T-helper 17 cell (primary cell): Measurements from ENCODE around the gene TNIP2. TPM values are rescaled to one million over a fixed set of nuclear protein-coding genes. Genes with fewer than 3 reads are reported as not detected.
"Not testable (repeated sequence)": the region's sequence is repeated elsewhere in the genome, so short reads cannot be mapped to it uniquely, and the experiment has no call there.

Source experiments
- ATAC-seq: fragments of 150-1000 bp; cut with Tn5 transposase; 2 replicates; pipeline ENCODE4 v1.10.0; 2021; ENCODE audit warnings: mild to moderate bottlenecking, moderate library complexity
- DNase-seq, 3 donors: peaks; one replicate each; pipeline versions ENCODE4 v3.0.0 to v3.0.0-alpha.2; 2020 to 2021
- H3K9me3 ChIP-seq: one replicate; pipeline ENCODE4 v1.7.0; 2013; ENCODE audit warnings: low read length, mild to moderate bottlenecking; ENCODE audit not compliant: control insufficient read depth, poor library complexity, severe bottlenecking
- H3K27ac Mint-ChIP-seq: one replicate; pipeline ENCODE4 v1.8.0; 2022; ENCODE audit warnings: mild to moderate bottlenecking, moderate library complexity, mixed read lengths
- H3K27me3 Mint-ChIP-seq: one replicate; pipeline ENCODE4 v1.8.0; 2022; ENCODE audit warnings: mixed read lengths
- H3K36me3 Mint-ChIP-seq: one replicate; pipeline ENCODE4 v1.8.0; 2022; ENCODE audit warnings: low read depth, mixed read lengths
- H3K4me1 Mint-ChIP-seq: one replicate; pipeline ENCODE4 v1.8.0; 2022; ENCODE audit warnings: mild to moderate bottlenecking, mixed read lengths
- H3K4me3 Mint-ChIP-seq: one replicate; pipeline ENCODE4 v1.8.0; 2022; ENCODE audit warnings: mild to moderate bottlenecking, moderate library complexity, mixed read lengths
- total RNA-seq, 4 donors: library from RNA in 2 of 4; stranded (reverse) in 2 of 4; gene quantifications; one replicate each; pipeline ENCODE4 v1.2.3 and lab custom pipeline; 2022 to 2026

TNIP2 gene
- total RNA-seq, 2 donors from 2014 or later = 66.0 to 72.5 TPM

GRCh38 chr4:2741626-2742025 lies 14.5 kb downstream of the TNIP2 start:
- H3K4me1 Mint-ChIP-seq = peaks cover 13% of the 10 kb centered on the region
- no peaks in the 10 kb centered on the region for H3K9me3 ChIP-seq
- H3K36me3 Mint-ChIP-seq = no peaks in the 10 kb centered on the region
- H3K4me3 Mint-ChIP-seq = no peak overlapping the region
- H3K27me3 Mint-ChIP-seq = no peaks in the 10 kb centered on the region
- peak overlapping the region; percentile 99 for H3K27ac Mint-ChIP-seq
- DNase-seq (no peak), ATAC-seq (no peak)

GRCh38 chr4:2738296-2738695 lies 17.8 kb downstream of the TNIP2 start:
- H3K27me3 Mint-ChIP-seq, H3K36me3 Mint-ChIP-seq, H3K4me1 Mint-ChIP-seq, ATAC-seq, DNase-seq, H3K4me3 Mint-ChIP-seq, H3K9me3 ChIP-seq, H3K27ac Mint-ChIP-seq: not testable (repeated sequence)

GRCh38 chr4:2735869-2736268 lies 20.3 kb downstream of the TNIP2 start:
- H3K9me3 ChIP-seq = no peaks in the 10 kb centered on the region
- Mint-ChIP-seq H3K27me3 (no peaks in the 10 kb centered on the region), H3K4me3 (no peak overlapping the region), H3K4me1 (peaks cover 11% of the 10 kb centered on the region), H3K36me3 (peaks cover 13% of the 10 kb centered on the region), H3K27ac (no peak overlapping the region)
- DNase-seq = no peak
- no peak for ATAC-seq

GRCh38 chr4:2734612-2735011 lies 21.5 kb downstream of the TNIP2 start:
- H3K27ac Mint-ChIP-seq = peak overlapping the region; percentile 29
- H3K4me1 Mint-ChIP-seq = peaks cover 9% of the 10 kb centered on the region
- H3K36me3 Mint-ChIP-seq = peaks cover 13% of the 10 kb centered on the region
- no peak for ATAC-seq
- no peak for DNase-seq
- H3K27me3 Mint-ChIP-seq = no peaks in the 10 kb centered on the region
- H3K4me3 Mint-ChIP-seq = no peak overlapping the region
- H3K9me3 ChIP-seq = no peaks in the 10 kb centered on the region

GRCh38 chr4:2733844-2734574 lies 22.1 kb downstream of the TNIP2 start:
- DNase-seq (no peak), ATAC-seq (no peak)
- no peaks in the 10 kb centered on the region for H3K9me3 ChIP-seq
- Mint-ChIP-seq H3K36me3 (peaks cover 13% of the 10 kb centered on the region), H3K27me3 (no peaks in the 10 kb centered on the region), H3K4me3 (no peak overlapping the region), H3K27ac (peak overlapping the region; percentile 27), H3K4me1 (peaks cover 9% of the 10 kb centered on the region)

GRCh38 chr4:2733001-2733843 lies 22.9 kb downstream of the TNIP2 start:
- no peaks in the 10 kb centered on the region for H3K9me3 ChIP-seq
- ATAC-seq (peak; percentile 21), DNase-seq (no peak)
- Mint-ChIP-seq H3K4me1 (peaks cover 9% of the 10 kb centered on the region), H3K27ac (peak overlapping the region; percentile 74), H3K4me3 (no peak overlapping the region), H3K27me3 (no peaks in the 10 kb centered on the region), H3K36me3 (peaks cover 13% of the 10 kb centered on the region)

- peak overlapping the region; percentile 74 for H3K27ac Mint-ChIP-seq
- H3K4me1 Mint-ChIP-seq = peaks cover 9% of the 10 kb centered on the region
- ATAC-seq = no peak
- no peak overlapping the region for H3K4me3 Mint-ChIP-seq
- no peak for DNase-seq
- peaks cover 13% of the 10 kb centered on the region for H3K36me3 Mint-ChIP-seq
- H3K27me3 Mint-ChIP-seq = no peaks in the 10 kb centered on the region
- no peaks in the 10 kb centered on the region for H3K9me3 ChIP-seq
Observed at GRCh38 chr4:2732526-2732925, 23.6 kb downstream of the TNIP2 start.

GRCh38 chr4:2731907-2732317 lies 24.2 kb downstream of the TNIP2 start:
- peaks cover 13% of the 10 kb centered on the region for H3K36me3 Mint-ChIP-seq
- no peaks in the 10 kb centered on the region for H3K27me3 Mint-ChIP-seq
- peak overlapping the region; percentile 74 for H3K27ac Mint-ChIP-seq
- DNase-seq (no peak), ATAC-seq (no peak)
- no peaks in the 10 kb centered on the region for H3K9me3 ChIP-seq
- no peak overlapping the region for H3K4me3 Mint-ChIP-seq
- H3K4me1 Mint-ChIP-seq = peaks cover 9% of the 10 kb centered on the region

- H3K36me3 Mint-ChIP-seq = peaks cover 11% of the 10 kb centered on the region
- H3K27ac Mint-ChIP-seq = peak overlapping the region; percentile 65
- H3K4me1 Mint-ChIP-seq = peaks cover 7% of the 10 kb centered on the region
- H3K9me3 ChIP-seq = no peaks in the 10 kb centered on the region
- ATAC-seq = no peak
- no peak overlapping the region for H3K4me3 Mint-ChIP-seq
- H3K27me3 Mint-ChIP-seq = no peaks in the 10 kb centered on the region
- DNase-seq = no peak
Observed at GRCh38 chr4:2729533-2729875, 26.6 kb downstream of the TNIP2 start.

GRCh38 chr4:2728806-2729532 lies 27.2 kb downstream of the TNIP2 start:
- H3K4me1 Mint-ChIP-seq = peaks cover 8% of the 10 kb centered on the region
- peak overlapping the region; percentile 65 for H3K27ac Mint-ChIP-seq
- no peak for DNase-seq
- peaks cover 11% of the 10 kb centered on the region for H3K36me3 Mint-ChIP-seq
- H3K9me3 ChIP-seq = no peaks in the 10 kb centered on the region
- ATAC-seq = no peak
- no peak overlapping the region for H3K4me3 Mint-ChIP-seq
- no peaks in the 10 kb centered on the region for H3K27me3 Mint-ChIP-seq

GRCh38 chr4:2728221-2728620 lies 27.9 kb downstream of the TNIP2 start:
- no peak overlapping the region for H3K4me3 Mint-ChIP-seq
- no peak for DNase-seq
- no peaks in the 10 kb centered on the region for H3K27me3 Mint-ChIP-seq
- H3K36me3 Mint-ChIP-seq = peaks cover 11% of the 10 kb centered on the region
- peaks cover 10% of the 10 kb centered on the region for H3K4me1 Mint-ChIP-seq
- H3K9me3 ChIP-seq = no peaks in the 10 kb centered on the region
- ATAC-seq = no peak
- H3K27ac Mint-ChIP-seq = no peak overlapping the region

GRCh38 chr4:2726881-2727280 lies 29.3 kb downstream of the TNIP2 start:
- H3K27ac Mint-ChIP-seq, ATAC-seq, H3K9me3 ChIP-seq, DNase-seq, H3K4me3 Mint-ChIP-seq, H3K27me3 Mint-ChIP-seq, H3K36me3 Mint-ChIP-seq, H3K4me1 Mint-ChIP-seq: not testable (repeated sequence)

GRCh38 chr4:2725380-2725779 lies 30.8 kb downstream of the TNIP2 start:
- no peak for DNase-seq
- H3K27me3 Mint-ChIP-seq = no peaks in the 10 kb centered on the region
- no peaks in the 10 kb centered on the region for H3K9me3 ChIP-seq
- ATAC-seq = no peak
- peaks cover 9% of the 10 kb centered on the region for H3K4me1 Mint-ChIP-seq
- no peak overlapping the region for H3K27ac Mint-ChIP-seq
- H3K4me3 Mint-ChIP-seq = no peak overlapping the region
- peaks cover 2% of the 10 kb centered on the region for H3K36me3 Mint-ChIP-seq
